A549 (cell line): ENCODE data around the gene SPAG9. TPM values are rescaled to one million over a fixed set of nuclear protein-coding genes. Genes with fewer than 3 reads are reported as not detected.

Experiments used
- ATAC-seq, 2 experiments: fragments of 200-7000 bp in 1 of 2; fragments of >200 bp in 1 of 2; cut with Nextera tagmentation in 1 of 2; cut with Tn5 transposase in 1 of 2; 3 replicates each; pipeline versions ENCODE4 v1.8.0 to v1.9.1; 2018 to 2020; ENCODE audit warnings: mild to moderate bottlenecking in 1 of 2, moderate library complexity in 1 of 2
- CTCF ChIA-PET: fragments of 300-600 bp; sonication (Branson Sonifier 250); formaldehyde crosslinking; extraction: SDS; loops from one replicate; lab custom pipeline; 2021; ENCODE audit warnings: antibody characterized with exemption, inconsistent platforms; lab: Yijun Ruan, JAX
- POLR2A ChIA-PET: fragments of 350-600 bp; formaldehyde crosslinking; extraction: SDS; loops from one replicate; lab custom pipeline; 2021; ENCODE audit warnings: antibody characterized with exemption, inconsistent platforms; lab: Yijun Ruan, JAX
- DNase-seq, 2 experiments: peaks; one replicate each; pipeline versions ENCODE4 v3.0.0 to v3.0.0-alpha.2; 2011 to 2016; ENCODE audit warnings: low read depth in 1 of 2, low spot score in 1 of 2
- FAIRE-seq: peaks from 2 replicates; lab custom pipeline; 2011; peaks lifted over from hg19 to GRCh38; lab: Jason Lieb, UNC
- H3K27ac ChIP-seq, 2 experiments: fragments of >200 bp; sonication (Bioruptor Twin); formaldehyde crosslinking; 3 replicates each; pipeline ENCODE4 v1.5.1; 2016 to 2017
- H3K4me1 ChIP-seq: fragments of >200 bp; sonication (Bioruptor Twin); formaldehyde crosslinking; 3 replicates; pipeline ENCODE4 v1.6.1; 2016
- H3K4me2 ChIP-seq: fragments of >200 bp; sonication (Bioruptor Twin); formaldehyde crosslinking; 3 replicates; pipeline ENCODE4 v1.6.1; 2016
- H3K4me3 ChIP-seq: fragments of >200 bp; sonication (Bioruptor Twin); formaldehyde crosslinking; 3 replicates; pipeline ENCODE4 v1.5.1; 2016
- H3K9me3 ChIP-seq: fragments of >200 bp; sonication (Bioruptor Twin); formaldehyde crosslinking; 3 replicates; pipeline ENCODE4 v1.6.1; 2016
- BHLHE40 ChIP-seq: IDR thresholded peaks from 2 replicates; pipeline ENCODE4 v1.6.1; 2012; ENCODE audit warnings: low read depth, low read length, inconsistent platforms
- CBX2 ChIP-seq: fragments of 200-600 bp; sonication (generic); IDR thresholded peaks from 2 replicates; pipeline ENCODE4 v1.6.1; 2016; ENCODE audit warnings: low read depth, mild to moderate bottlenecking, borderline replicate concordance
- CBX8 ChIP-seq: fragments of 200-600 bp; sonication (generic); IDR thresholded peaks from 2 replicates; pipeline ENCODE4 v1.6.1; 2016
- EHMT2 ChIP-seq: fragments of 200-600 bp; sonication (generic); IDR thresholded peaks from 2 replicates; pipeline ENCODE4 v1.6.1; 2016; ENCODE audit warnings: antibody characterized with exemption, low read depth, mild to moderate bottlenecking, moderate library complexity
- EP300 ChIP-seq, 2 experiments: fragments of >200 bp; sonication (Bioruptor Twin); formaldehyde crosslinking; IDR thresholded peaks; 2 replicates in 1 of 2; 3 replicates in 1 of 2; pipeline ENCODE4 v1.6.1; 2016 to 2017
- GATA3 ChIP-seq: IDR thresholded peaks from 2 replicates; pipeline ENCODE4 v1.6.1; 2012; ENCODE audit warnings: borderline replicate concordance
- HDAC2 ChIP-seq: fragments of 200-600 bp; sonication (generic); IDR thresholded peaks from 2 replicates; pipeline ENCODE4 v1.6.1; 2016
- JUN ChIP-seq, 2 experiments: fragments of >200 bp; sonication (Bioruptor Twin); formaldehyde crosslinking; IDR thresholded peaks; 2 replicates in 1 of 2; 3 replicates in 1 of 2; pipeline ENCODE4 v1.6.1; 2016 to 2017
- KDM5A ChIP-seq: fragments of 200-600 bp; sonication (generic); IDR thresholded peaks from 2 replicates; pipeline ENCODE4 v1.6.1; 2016; ENCODE audit warnings: antibody characterized with exemption, mild to moderate bottlenecking
- MAZ ChIP-seq: fragments of 150-350 bp; IDR thresholded peaks from 2 replicates; pipeline ENCODE4 v1.6.1; 2014; ENCODE audit warnings: antibody characterized with exemption, low read depth, low read length, borderline replicate concordance
- MYC ChIP-seq: IDR thresholded peaks from 2 replicates; pipeline ENCODE4 v1.6.1; 2012; ENCODE audit warnings: mild to moderate bottlenecking, inconsistent platforms, low read length, improper control_type of control experiment, borderline replicate concordance
- NFE2L2 ChIP-seq: fragments of 150-350 bp; conservative IDR thresholded peaks from 2 replicates; pipeline ENCODE4 v1.6.1; 2014; ENCODE audit warnings: low read length
- POLR2A ChIP-seq: IDR thresholded peaks from 2 replicates; pipeline ENCODE4 v1.6.1; 2012; ENCODE audit warnings: mild to moderate bottlenecking, low read length
- RAD21 ChIP-seq, 2 experiments: fragments of >200 bp in 1 of 2; sonication (Bioruptor Twin) in 1 of 2; formaldehyde crosslinking in 1 of 2; IDR thresholded peaks in 1 of 2; conservative IDR thresholded peaks in 1 of 2; 2 replicates in 1 of 2; 3 replicates in 1 of 2; pipeline ENCODE4 v1.6.1; 2012 to 2018; ENCODE audit warnings: inconsistent platforms in 1 of 2
- RNF2 ChIP-seq: fragments of 200-600 bp; sonication (generic); IDR thresholded peaks from 2 replicates; pipeline ENCODE4 v1.6.1; 2016; ENCODE audit warnings: low read depth, mild to moderate bottlenecking, antibody characterized with exemption, moderate library complexity, borderline replicate concordance
- SMC3 ChIP-seq: fragments of >200 bp; sonication (Bioruptor Twin); formaldehyde crosslinking; IDR thresholded peaks from 3 replicates; pipeline ENCODE4 v1.6.1; 2018; ENCODE audit warnings: inconsistent platforms
- SREBF2 ChIP-seq: fragments of 450-650 bp; IDR thresholded peaks from 2 replicates; pipeline ENCODE4 v1.6.1; 2014; ENCODE audit warnings: mild to moderate bottlenecking, moderate library complexity
- TP53 ChIP-seq: fragments of 250-450 bp; sonication (Bioruptor Pico); IDR thresholded peaks from 2 replicates; pipeline ENCODE4 v1.5.0; 2021; ENCODE audit warnings: mild to moderate bottlenecking, moderate library complexity
- ZC3H11A ChIP-seq: fragments of 450-650 bp; IDR thresholded peaks from 2 replicates; pipeline ENCODE4 v1.6.1; 2014; ENCODE audit warnings: antibody characterized with exemption, mild to moderate bottlenecking
- ZSCAN20 ChIP-seq: fragments of 250-450 bp; sonication (Bioruptor Pico); IDR thresholded peaks from 2 replicates; pipeline ENCODE4 v1.8.0; 2022; ENCODE audit warnings: mild to moderate bottlenecking, moderate library complexity
- WGBS: methylation state at CpG from one replicate; pipeline ENCODE4 v1.1.6; 2017; ENCODE audit errors: missing lambda C conversion rate; 5-methylcytosine and 5-hydroxymethylcytosine counted together
- polyA plus RNA-seq, 4 experiments: library from polyadenylated mRNA; depleted of rRNA in 3 of 4; stranded (reverse); fragments of >200 nt; fragmentation: RNase III in 1 of 4; extraction: RNeasy Plus Mini Kit Qiagen cat#74134 plus additional on column Dnase treatment in 1 of 4; gene quantifications; 2 replicates in 3 of 4; 3 replicates in 1 of 4; pipeline ENCODE4 v1.2.3, GENCODE V29; 2011 to 2017
- TF ChIP-seq, protein P1 (sequence below): fragments of 200-600 bp; sonication (generic); IDR thresholded peaks from 2 replicates; pipeline ENCODE4 v1.6.1; 2016; ENCODE audit warnings: antibody characterized with exemption, mild to moderate bottlenecking, moderate library complexity
- TF ChIP-seq, protein P2 (sequence below): fragments of 150-350 bp; IDR thresholded peaks from 2 replicates; pipeline ENCODE4 v1.6.1; 2014; ENCODE audit warnings: low read depth, mild to moderate bottlenecking, low read length
- TF ChIP-seq, protein P3 (sequence below): fragments of >200 bp; sonication (Bioruptor Twin); formaldehyde crosslinking; IDR thresholded peaks from 2 replicates; pipeline ENCODE4 v1.6.1; 2016
- TF ChIP-seq, protein P4 (sequence below): fragments of 450-650 bp; IDR thresholded peaks from 2 replicates; pipeline ENCODE4 v1.6.1; 2014; ENCODE audit warnings: antibody characterized with exemption
- TF ChIP-seq, protein P5 (sequence below): fragments of >200 bp; sonication (Bioruptor Twin); formaldehyde crosslinking; IDR thresholded peaks from 3 replicates; pipeline ENCODE4 v1.5.1; 2016
- TF ChIP-seq, protein P6 (sequence below): IDR thresholded peaks from 2 replicates; pipeline ENCODE4 v1.6.1; 2012; ENCODE audit warnings: low read depth, borderline replicate concordance

The SPAG9 gene
- polyA plus RNA-seq, 2 of the 4 experiments (the other 2 are of a cell fraction) = 69.0 to 71.1 TPM

DNA sequence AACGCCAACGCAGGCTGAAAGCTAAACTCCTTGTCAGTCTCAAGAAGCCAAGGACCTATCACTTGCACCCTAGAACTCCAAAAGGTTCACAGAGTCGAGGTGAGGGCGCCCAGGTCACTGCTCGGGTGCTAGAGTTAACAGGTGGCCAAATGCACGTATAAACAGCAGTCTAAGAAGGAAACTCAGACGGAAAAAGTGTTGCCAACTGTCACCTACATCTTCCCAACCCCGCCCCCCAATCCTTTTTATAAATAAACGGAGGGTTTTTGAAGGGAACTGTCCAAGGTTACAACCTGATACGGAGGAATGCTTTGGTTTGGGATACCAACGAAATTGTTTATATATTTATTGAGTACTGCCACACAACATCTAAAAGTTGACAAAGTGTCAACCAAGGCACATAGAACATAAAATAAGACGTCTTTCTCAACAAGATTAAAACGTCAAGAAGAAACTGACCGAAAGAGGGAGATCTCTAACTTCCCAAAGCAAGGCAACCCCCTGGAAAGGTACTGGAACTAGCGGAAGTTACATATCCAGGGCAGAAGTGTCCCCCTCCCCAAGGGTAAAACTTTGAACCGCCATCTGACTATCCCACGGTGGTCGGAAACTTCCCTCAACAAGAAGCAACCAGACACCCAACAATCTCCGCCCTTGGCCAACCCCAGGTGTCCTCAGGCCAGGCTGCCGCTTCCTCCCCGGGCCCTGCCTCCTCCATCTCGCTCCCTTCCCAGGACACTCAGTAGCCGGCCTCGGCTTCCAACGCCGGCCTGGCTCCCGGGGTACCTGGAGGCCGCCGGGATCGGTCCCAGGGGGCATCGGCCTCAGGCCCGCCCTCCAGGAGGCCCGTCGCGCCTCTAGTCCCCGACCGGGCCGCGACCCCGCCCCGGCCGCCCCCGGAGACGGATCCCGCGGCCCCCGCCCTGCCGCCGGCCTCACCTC lies 982 bp downstream of the SPAG9 start:
- Histone ChIP-seq H3K4me2 (peak overlapping the region; percentile 80), H3K4me3 (peak overlapping the region; percentile 77), H3K27ac (peak overlapping the region; percentile 90 to 91), H3K9me3 (no peaks in the 10 kb centered on the region), H3K4me1 (peaks cover 33% of the 10 kb centered on the region)
- POLR2A ChIA-PET = interaction anchor here (0.6 to 4.2 kb wide), 13 partner anchors 10 to 254 kb away, joined by 3 to 41 read pairs (median 6); partner anchors contain the start of genes MBTD1, NME1, NME2 and TOB1
- no peak for FAIRE-seq
- TF ChIP-seq MYC = no peak
- TF ChIP-seq ZSCAN20 = no peak
- no peak for TF ChIP-seq HDAC2
- TF ChIP-seq CBX2 = no peak
- no peak for TF ChIP-seq SREBF2
- TF ChIP-seq, protein P1, sequence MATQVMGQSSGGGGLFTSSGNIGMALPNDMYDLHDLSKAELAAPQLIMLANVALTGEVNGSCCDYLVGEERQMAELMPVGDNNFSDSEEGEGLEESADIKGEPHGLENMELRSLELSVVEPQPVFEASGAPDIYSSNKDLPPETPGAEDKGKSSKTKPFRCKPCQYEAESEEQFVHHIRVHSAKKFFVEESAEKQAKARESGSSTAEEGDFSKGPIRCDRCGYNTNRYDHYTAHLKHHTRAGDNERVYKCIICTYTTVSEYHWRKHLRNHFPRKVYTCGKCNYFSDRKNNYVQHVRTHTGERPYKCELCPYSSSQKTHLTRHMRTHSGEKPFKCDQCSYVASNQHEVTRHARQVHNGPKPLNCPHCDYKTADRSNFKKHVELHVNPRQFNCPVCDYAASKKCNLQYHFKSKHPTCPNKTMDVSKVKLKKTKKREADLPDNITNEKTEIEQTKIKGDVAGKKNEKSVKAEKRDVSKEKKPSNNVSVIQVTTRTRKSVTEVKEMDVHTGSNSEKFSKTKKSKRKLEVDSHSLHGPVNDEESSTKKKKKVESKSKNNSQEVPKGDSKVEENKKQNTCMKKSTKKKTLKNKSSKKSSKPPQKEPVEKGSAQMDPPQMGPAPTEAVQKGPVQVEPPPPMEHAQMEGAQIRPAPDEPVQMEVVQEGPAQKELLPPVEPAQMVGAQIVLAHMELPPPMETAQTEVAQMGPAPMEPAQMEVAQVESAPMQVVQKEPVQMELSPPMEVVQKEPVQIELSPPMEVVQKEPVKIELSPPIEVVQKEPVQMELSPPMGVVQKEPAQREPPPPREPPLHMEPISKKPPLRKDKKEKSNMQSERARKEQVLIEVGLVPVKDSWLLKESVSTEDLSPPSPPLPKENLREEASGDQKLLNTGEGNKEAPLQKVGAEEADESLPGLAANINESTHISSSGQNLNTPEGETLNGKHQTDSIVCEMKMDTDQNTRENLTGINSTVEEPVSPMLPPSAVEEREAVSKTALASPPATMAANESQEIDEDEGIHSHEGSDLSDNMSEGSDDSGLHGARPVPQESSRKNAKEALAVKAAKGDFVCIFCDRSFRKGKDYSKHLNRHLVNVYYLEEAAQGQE = peak; percentile 79
- no peak for TF ChIP-seq MAZ
- no peak for TF ChIP-seq CBX8
- TF ChIP-seq EP300 (IDR thresholded peaks at IDR 0.05) = no peak
- TF ChIP-seq GATA3 = no peak
- no peak for TF ChIP-seq TP53 (CRISPR knock-in tag)
- TF ChIP-seq, protein P2, sequence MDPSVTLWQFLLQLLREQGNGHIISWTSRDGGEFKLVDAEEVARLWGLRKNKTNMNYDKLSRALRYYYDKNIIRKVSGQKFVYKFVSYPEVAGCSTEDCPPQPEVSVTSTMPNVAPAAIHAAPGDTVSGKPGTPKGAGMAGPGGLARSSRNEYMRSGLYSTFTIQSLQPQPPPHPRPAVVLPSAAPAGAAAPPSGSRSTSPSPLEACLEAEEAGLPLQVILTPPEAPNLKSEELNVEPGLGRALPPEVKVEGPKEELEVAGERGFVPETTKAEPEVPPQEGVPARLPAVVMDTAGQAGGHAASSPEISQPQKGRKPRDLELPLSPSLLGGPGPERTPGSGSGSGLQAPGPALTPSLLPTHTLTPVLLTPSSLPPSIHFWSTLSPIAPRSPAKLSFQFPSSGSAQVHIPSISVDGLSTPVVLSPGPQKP = no peak
- TF ChIP-seq EHMT2 = no peak
- TF ChIP-seq JUN (IDR thresholded peaks at IDR 0.05) = peak in 1 of 2 experiments; percentile 15; a peak in 1 of 5 replicates
- no peak for TF ChIP-seq RNF2
- TF ChIP-seq, protein P3, sequence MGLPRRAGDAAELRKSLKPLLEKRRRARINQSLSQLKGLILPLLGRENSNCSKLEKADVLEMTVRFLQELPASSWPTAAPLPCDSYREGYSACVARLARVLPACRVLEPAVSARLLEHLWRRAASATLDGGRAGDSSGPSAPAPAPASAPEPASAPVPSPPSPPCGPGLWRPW = no peak
- no peak for TF ChIP-seq POLR2A
- TF ChIP-seq ZC3H11A = no peak
- TF ChIP-seq, protein P4, sequence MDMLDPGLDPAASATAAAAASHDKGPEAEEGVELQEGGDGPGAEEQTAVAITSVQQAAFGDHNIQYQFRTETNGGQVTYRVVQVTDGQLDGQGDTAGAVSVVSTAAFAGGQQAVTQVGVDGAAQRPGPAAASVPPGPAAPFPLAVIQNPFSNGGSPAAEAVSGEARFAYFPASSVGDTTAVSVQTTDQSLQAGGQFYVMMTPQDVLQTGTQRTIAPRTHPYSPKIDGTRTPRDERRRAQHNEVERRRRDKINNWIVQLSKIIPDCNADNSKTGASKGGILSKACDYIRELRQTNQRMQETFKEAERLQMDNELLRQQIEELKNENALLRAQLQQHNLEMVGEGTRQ = no peak
- no peak for TF ChIP-seq BHLHE40
- TF ChIP-seq SMC3 = peak; percentile 42
- TF ChIP-seq KDM5A = peak; percentile 65
- TF ChIP-seq NFE2L2 = no peak
- peak; percentile 66 to 71 for TF ChIP-seq RAD21 (conservative IDR thresholded peaks at IDR 0.05 in 1 of 2, IDR thresholded peaks at IDR 0.05 in 1 of 2)
- TF ChIP-seq, protein P5, sequence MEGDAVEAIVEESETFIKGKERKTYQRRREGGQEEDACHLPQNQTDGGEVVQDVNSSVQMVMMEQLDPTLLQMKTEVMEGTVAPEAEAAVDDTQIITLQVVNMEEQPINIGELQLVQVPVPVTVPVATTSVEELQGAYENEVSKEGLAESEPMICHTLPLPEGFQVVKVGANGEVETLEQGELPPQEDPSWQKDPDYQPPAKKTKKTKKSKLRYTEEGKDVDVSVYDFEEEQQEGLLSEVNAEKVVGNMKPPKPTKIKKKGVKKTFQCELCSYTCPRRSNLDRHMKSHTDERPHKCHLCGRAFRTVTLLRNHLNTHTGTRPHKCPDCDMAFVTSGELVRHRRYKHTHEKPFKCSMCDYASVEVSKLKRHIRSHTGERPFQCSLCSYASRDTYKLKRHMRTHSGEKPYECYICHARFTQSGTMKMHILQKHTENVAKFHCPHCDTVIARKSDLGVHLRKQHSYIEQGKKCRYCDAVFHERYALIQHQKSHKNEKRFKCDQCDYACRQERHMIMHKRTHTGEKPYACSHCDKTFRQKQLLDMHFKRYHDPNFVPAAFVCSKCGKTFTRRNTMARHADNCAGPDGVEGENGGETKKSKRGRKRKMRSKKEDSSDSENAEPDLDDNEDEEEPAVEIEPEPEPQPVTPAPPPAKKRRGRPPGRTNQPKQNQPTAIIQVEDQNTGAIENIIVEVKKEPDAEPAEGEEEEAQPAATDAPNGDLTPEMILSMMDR = peak; percentile 62
- TF ChIP-seq, protein P6, sequence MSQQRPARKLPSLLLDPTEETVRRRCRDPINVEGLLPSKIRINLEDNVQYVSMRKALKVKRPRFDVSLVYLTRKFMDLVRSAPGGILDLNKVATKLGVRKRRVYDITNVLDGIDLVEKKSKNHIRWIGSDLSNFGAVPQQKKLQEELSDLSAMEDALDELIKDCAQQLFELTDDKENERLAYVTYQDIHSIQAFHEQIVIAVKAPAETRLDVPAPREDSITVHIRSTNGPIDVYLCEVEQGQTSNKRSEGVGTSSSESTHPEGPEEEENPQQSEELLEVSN = no peak
- 5% methylated on average over 45 of the region's 49 CpGs for WGBS
- CTCF ChIA-PET = interaction anchor here (0.6 to 12.1 kb wide), 20 partner anchors 9 to 416 kb away, joined by 3 to 119 read pairs (median 4); partner anchors contain the start of genes NME1 and NME2
- peak; percentile 45 to 52 for ATAC-seq
- peak; percentile 50 to 80 for DNase-seq
